Loucy (cell line): Measurements from ENCODE around the gene CMTM8.

Experiments
- H2AFZ ChIP-seq: fragments of 200-600 bp; sonication (generic); 2 replicates; pipeline ENCODE4 v1.6.0; 2016; ENCODE audit warnings: antibody characterized with exemption, mild to moderate bottlenecking, low read length, moderate library complexity
- H3F3A ChIP-seq: fragments of 200-600 bp; 2 replicates; pipeline ENCODE4 v1.6.0; 2016; ENCODE audit warnings: antibody characterized with exemption, low read depth, mild to moderate bottlenecking
- H3K27me3 ChIP-seq: fragments of 200-600 bp; sonication (generic); 2 replicates; pipeline ENCODE4 v1.6.1; 2014; ENCODE audit warnings: low read length, mild to moderate bottlenecking; ENCODE audit not compliant: insufficient read depth, poor library complexity, severe bottlenecking
- H3K36me3 ChIP-seq: fragments of 200-600 bp; sonication (generic); 2 replicates; pipeline ENCODE4 v1.6.1; 2016; ENCODE audit warnings: low read length; ENCODE audit not compliant: insufficient read depth
- H3K4me1 ChIP-seq: fragments of 200-600 bp; sonication (generic); 2 replicates; pipeline ENCODE4 v1.5.1; 2014; ENCODE audit warnings: low read length, mild to moderate bottlenecking; ENCODE audit not compliant: insufficient read depth, poor library complexity, severe bottlenecking
- H3K4me2 ChIP-seq: fragments of 200-600 bp; sonication (generic); 2 replicates; pipeline ENCODE4 v1.6.0; 2014; ENCODE audit warnings: antibody characterized with exemption, low read length, low read depth, mild to moderate bottlenecking; ENCODE audit not compliant: poor library complexity, severe bottlenecking
- H3K4me3 ChIP-seq: fragments of 200-600 bp; sonication (generic); 2 replicates; pipeline ENCODE4 v1.5.1; 2014; ENCODE audit warnings: low read length, mild to moderate bottlenecking, mixed read lengths; ENCODE audit not compliant: poor library complexity, severe bottlenecking
- H3K79me2 ChIP-seq: fragments of 200-600 bp; sonication (generic); 2 replicates; pipeline ENCODE4 v1.6.1; 2014; ENCODE audit warnings: low read length; ENCODE audit not compliant: insufficient read depth
- H3K9ac ChIP-seq: fragments of 200-600 bp; sonication (generic); 2 replicates; pipeline ENCODE4 v1.6.0; 2014; ENCODE audit warnings: mild to moderate bottlenecking, low read depth, low read length, moderate library complexity; ENCODE audit not compliant: poor library complexity, severe bottlenecking
- H3K9me2 ChIP-seq: fragments of 200-600 bp; sonication (generic); replicated peaks from 2 replicates; pipeline ENCODE4 v1.6.1; 2016; ENCODE audit warnings: low read depth, low read length, mixed read lengths
- H3K9me3 ChIP-seq: fragments of 200-600 bp; sonication (generic); 2 replicates; pipeline ENCODE4 v1.6.1; 2014; ENCODE audit warnings: mild to moderate bottlenecking, antibody characterized with exemption, low read length, low read depth; ENCODE audit not compliant: insufficient read depth
- H4K20me1 ChIP-seq: fragments of 200-600 bp; sonication (generic); 2 replicates; pipeline ENCODE4 v1.6.0; 2014; ENCODE audit warnings: antibody characterized with exemption, low read length, mild to moderate bottlenecking; ENCODE audit not compliant: insufficient read depth, poor library complexity, severe bottlenecking
- EZH2phosphoT487 ChIP-seq: fragments of 200-600 bp; IDR thresholded peaks from 2 replicates; pipeline ENCODE4 v1.6.1; 2018; ENCODE audit warnings: antibody characterized with exemption, mild to moderate bottlenecking, moderate library complexity, borderline replicate concordance
- TF ChIP-seq, protein P1 (sequence below): fragments of 200-600 bp; sonication (generic); conservative IDR thresholded peaks from 2 replicates; pipeline ENCODE4 v1.5.1; 2014; ENCODE audit warnings: mild to moderate bottlenecking, antibody characterized with exemption, low read length

CMTM8 gene

GRCh38 chr3:32306072-32306471 lies 67.6 kb downstream of the CMTM8 start:
- H3K27me3 ChIP-seq = no peaks in the 10 kb centered on the region
- no peak overlapping the region for H3K4me2 ChIP-seq
- no peaks in the 10 kb centered on the region for H4K20me1 ChIP-seq
- no peak overlapping the region for H2AFZ ChIP-seq
- TF ChIP-seq, protein P1, sequence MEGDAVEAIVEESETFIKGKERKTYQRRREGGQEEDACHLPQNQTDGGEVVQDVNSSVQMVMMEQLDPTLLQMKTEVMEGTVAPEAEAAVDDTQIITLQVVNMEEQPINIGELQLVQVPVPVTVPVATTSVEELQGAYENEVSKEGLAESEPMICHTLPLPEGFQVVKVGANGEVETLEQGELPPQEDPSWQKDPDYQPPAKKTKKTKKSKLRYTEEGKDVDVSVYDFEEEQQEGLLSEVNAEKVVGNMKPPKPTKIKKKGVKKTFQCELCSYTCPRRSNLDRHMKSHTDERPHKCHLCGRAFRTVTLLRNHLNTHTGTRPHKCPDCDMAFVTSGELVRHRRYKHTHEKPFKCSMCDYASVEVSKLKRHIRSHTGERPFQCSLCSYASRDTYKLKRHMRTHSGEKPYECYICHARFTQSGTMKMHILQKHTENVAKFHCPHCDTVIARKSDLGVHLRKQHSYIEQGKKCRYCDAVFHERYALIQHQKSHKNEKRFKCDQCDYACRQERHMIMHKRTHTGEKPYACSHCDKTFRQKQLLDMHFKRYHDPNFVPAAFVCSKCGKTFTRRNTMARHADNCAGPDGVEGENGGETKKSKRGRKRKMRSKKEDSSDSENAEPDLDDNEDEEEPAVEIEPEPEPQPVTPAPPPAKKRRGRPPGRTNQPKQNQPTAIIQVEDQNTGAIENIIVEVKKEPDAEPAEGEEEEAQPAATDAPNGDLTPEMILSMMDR = no peak
- H3K79me2 ChIP-seq = no peaks in the 10 kb centered on the region
- no peaks in the 10 kb centered on the region for H3K9me2 ChIP-seq
- no peak overlapping the region for H3K4me3 ChIP-seq
- H3K9me3 ChIP-seq = no peaks in the 10 kb centered on the region
- no peaks in the 10 kb centered on the region for H3K4me1 ChIP-seq
- no peak overlapping the region for H3K9ac ChIP-seq
- H3K36me3 ChIP-seq = no peaks in the 10 kb centered on the region
- no peaks in the 10 kb centered on the region for H3F3A ChIP-seq

GRCh38 chr3:32307591-32307990 lies 69.1 kb downstream of the CMTM8 start:
- Histone ChIP-seq H3K9ac (no peak overlapping the region), H3K79me2 (no peaks in the 10 kb centered on the region), H3K4me1 (peaks cover 11% of the 10 kb centered on the region), H3K4me2 (no peak overlapping the region), H3K9me3 (no peaks in the 10 kb centered on the region), H3K4me3 (no peak overlapping the region), H3K9me2 (no peaks in the 10 kb centered on the region), H3F3A (no peaks in the 10 kb centered on the region), H4K20me1 (no peaks in the 10 kb centered on the region), H2AFZ (no peak overlapping the region), H3K27me3 (no peaks in the 10 kb centered on the region), H3K36me3 (no peaks in the 10 kb centered on the region)
- TF ChIP-seq, protein P1 = no peak
- TF ChIP-seq EZH2phosphoT487 = no peak

DNA sequence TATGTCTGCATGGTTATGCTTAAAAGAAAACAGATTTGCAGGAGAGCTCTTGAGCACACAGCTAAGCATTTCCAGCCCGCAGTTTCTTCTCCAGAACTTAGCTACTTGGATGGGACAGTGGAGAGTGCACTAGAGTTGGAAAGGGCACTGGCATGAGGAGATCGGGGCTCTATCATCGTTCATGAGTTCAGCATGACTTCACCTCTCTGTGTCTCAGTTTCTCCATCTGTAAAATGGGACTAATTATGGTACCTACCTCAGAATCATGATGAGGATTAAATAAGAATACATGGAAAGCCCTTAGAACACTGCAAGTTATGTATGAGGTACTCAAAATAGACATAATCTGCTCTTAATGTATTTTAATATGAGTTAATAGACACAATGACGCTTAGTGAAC lies 69.9 kb downstream of the CMTM8 start:
- no peaks in the 10 kb centered on the region for H3F3A ChIP-seq
- H3K9me2 ChIP-seq = no peaks in the 10 kb centered on the region
- no peaks in the 10 kb centered on the region for H3K27me3 ChIP-seq
- H4K20me1 ChIP-seq = no peaks in the 10 kb centered on the region
- TF ChIP-seq EZH2phosphoT487 = no peak
- TF ChIP-seq, protein P1 = no peak
- no peaks in the 10 kb centered on the region for H3K79me2 ChIP-seq
- H3K36me3 ChIP-seq = no peaks in the 10 kb centered on the region
- no peak overlapping the region for H3K4me3 ChIP-seq
- peaks cover 16% of the 10 kb centered on the region for H3K4me1 ChIP-seq
- H3K9me3 ChIP-seq = no peaks in the 10 kb centered on the region
- H2AFZ ChIP-seq = no peak overlapping the region
- H3K4me2 ChIP-seq = no peak overlapping the region
- no peak overlapping the region for H3K9ac ChIP-seq
